Activated T-cell treated with anti-CD3 and anti-CD28 coated beads for 4 hours (primary cell): Measurements from ENCODE around the gene JPH3.

Source experiments
- DNase-seq: peaks from one replicate; pipeline ENCODE4 v3.0.0-alpha.2; 2020

The JPH3 gene

DNA sequence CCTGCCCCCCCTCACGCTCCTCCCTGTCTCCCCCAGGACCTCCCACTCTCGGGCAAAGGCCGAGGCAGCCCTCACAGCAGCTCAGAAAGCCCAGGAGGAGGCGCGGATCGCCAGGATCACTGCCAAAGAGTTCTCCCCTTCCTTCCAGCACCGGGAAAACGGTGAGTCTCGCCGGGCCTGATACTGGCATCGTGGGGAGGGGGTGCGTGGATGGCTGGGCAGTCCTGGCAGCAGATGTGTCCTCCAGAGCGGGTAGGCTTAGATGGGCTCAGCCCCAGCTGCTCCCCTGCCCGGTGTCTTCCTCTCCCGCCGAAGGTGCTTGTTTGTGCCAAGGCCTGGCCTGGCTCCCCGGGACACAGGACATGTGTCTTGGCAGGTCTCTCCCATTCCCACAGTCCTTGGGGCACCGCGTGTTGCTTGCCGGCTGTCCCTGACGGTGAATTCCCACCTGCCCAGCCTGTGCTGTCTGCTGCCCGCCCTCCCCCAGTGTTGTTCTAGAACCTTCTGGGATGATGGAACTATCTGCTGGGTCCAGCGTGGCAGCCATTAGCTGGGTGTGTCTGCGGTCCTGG, 81.9 kb downstream of the JPH3 start:
- DNase-seq, result no peak

DNA sequence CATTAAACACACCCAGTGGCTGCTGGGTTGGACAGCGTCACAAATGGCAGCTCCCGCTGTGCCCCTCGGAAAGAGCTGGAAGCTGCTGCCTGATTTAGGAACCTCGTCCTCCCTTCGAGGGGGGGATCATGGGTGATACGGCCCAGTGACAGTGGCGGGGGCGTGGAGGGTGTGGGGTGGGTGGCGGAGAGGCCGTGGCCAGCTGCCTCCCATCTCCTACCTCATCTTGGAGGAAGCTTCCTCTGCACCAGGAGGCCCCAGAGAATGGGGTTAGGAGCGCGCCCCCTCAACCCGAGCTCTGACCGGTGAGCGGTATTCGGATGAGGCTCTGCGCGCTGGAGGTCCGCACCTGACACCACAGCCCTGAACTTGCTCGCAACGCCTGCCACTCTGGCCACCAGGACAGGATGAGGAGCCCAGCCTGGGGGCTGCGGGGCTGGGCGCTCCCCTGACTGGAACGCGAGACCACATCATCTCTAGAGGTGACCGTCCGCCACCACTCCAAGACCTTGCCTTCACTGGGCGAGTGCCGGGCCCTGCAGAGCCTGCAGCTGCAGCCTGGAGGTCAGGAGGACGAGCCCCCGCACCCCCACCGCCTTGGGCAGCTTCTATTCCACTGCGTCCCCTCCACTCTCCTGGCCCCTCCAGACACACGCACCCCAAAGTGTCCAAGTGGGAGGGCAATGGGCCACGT, 82.5 kb downstream of the JPH3 start:
- no peak for DNase-seq

DNA sequence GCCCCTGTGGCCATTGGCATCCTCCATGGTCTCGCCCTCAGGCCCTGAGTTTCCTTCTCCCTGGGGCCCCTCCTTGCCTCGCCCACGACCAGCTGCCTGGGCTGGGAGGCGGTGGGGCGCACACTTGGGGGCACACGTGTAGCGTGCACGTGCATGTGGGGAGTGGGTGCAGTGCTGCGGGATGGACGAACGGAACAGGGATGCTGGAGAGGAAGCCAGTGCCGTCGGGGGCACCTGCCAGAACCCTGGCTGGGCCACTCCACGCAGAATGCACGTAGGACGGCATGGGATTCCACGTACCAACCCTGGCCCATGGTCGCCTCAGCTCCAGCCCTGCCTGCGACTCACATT, 83.1 kb downstream of the JPH3 start:
- DNase-seq, result no peak

DNA sequence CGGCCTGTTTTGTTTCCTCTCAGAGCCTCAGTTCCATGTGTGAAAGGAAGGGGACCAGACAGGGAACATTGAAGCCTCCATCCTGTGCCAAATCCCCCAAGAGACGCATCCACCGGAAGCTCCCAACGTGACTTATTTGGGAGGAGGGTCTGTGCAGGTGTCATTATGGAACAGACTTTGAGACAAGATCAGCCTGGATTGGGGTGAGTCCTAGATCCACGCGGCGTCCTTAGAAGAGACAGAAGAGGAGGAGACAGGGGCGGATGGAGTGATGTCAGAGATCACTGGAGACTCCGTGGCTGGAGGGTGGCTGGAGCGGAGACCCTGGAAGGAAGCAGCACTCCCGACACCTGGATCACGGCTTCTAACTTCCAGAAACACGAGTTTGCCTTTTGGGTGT, 83.5 kb downstream of the JPH3 start:
- DNase-seq, result no peak

DNA sequence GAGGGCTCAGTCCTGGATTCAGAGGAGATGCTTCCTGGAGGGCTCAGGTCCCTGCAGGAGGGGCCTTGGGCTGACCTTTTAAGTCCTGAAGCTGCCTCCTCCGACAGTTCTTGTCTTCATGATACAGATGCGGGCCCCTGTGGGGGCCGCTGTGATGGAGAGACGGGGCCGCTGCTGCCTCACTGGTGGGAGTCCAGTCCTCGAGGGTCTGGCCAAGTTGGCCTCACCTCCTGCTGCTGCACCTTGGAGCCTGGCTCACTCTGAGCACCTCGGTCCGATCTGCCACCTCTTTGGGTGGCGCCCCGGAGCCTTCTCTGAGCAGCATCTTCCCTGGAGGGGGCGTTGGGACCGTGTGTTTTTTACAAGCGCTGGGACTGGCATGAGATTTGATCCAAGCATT, 84.4 kb downstream of the JPH3 start:
- no peak for DNase-seq

DNA sequence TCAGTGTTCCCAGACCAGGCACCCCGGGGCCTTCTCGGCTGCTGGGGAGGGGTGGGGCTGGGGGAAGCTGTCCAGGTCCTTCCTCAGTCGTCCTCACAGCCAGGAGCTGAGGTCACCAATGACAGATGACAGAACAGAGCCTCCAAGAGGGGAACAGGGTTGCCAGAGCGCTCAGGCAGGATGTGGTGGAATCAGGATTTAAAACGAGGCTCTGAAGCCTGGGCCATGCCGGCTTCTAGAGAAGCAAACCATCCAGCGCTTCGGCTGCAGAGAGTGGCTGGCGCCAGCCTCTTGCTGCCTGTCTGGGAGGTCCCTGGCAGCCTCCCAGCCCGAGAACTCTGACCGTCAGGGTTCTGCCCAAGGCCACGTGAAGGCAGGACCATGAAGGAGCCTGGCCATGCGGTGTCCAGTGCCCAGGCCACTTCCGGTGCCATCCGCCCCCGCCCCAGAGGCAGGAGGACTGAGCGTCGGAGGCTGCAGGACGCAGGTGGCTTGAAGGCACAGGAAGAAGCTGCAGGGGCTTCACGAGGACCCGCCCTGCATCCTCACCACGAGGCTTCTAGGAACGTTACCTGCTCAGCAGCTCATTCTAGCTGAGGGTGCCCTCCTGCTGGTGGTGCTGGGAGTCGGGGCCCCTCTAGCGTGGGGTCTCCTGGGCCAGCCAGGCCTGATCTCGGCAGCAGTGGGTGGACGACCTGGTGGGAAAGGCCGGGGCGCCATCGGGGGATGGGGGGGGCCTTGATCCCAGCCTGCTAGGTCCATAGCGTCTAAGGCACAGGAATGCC, 85.0 kb downstream of the JPH3 start:
- no peak for DNase-seq

DNA sequence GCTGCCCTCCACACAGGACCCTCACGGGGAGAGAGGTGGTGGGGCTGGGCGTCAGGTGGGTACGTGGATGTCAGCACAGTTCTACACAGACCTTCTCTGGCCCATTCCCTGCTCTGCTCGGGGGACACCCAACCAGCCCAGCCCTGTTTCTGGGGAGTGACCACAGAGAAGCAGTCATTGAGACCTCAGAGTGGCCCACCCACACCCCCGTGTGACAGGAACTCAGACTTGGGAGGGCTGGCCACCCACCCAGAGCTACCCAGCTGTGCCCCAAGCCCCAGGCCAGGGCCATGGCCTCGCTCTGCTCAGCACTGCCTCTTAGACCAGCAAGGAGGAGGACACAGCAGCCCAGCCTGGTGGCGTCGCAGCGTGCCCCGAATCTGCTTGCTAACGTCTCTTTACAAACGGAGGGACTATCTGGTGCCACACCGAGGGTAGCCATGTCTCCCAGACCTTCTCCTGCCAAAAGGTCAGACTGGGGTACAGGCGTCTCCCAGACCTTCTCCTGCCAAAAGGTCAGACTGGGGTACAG, 85.8 kb downstream of the JPH3 start:
- no peak for DNase-seq

DNA sequence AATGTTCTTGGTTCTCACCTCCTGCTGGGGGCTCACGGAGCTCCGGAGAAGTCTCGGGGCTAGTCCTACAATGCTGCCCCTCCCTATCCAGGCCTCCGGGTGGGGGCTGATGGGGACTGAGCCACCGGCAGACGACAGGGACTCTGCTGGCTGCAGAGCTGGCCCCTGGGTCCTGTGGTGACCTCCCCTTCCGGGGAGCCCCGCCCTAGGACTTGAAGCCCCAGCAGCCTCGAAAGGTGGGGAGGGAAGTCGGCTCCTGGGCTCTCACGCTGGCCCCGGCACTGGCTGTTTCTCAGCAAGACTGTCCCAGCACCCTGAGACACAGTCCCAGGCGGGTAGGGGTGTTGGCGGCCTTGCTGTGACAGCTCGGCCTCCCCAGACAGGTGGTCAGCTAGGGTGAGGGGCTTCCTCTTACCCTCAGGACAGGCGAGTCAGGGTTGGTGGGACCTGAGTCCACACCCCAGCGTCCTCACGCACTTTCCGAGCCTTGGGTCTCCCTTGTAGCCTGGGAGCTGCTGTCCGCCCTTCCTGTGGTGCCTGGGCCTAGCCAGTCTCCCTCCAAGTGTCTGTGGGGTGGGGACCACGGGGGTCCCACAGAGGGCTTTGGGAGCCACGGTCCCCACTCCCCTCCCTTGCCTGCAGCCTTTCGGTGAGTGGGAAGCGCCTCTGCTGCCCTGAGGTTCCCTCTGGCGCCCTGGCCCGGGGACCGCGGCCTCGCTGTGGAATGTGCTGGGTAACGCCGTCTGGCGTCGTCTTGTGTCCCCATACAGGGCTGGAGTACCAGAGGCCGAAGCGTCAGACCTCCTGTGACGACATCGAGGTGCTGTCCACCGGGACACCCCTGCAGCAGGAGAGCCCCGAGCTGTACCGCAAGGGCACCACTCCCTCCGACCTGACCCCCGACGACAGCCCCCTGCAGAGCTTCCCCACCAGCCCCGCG, 86.8 kb downstream of the JPH3 start:
- DNase-seq, result no peak

DNA sequence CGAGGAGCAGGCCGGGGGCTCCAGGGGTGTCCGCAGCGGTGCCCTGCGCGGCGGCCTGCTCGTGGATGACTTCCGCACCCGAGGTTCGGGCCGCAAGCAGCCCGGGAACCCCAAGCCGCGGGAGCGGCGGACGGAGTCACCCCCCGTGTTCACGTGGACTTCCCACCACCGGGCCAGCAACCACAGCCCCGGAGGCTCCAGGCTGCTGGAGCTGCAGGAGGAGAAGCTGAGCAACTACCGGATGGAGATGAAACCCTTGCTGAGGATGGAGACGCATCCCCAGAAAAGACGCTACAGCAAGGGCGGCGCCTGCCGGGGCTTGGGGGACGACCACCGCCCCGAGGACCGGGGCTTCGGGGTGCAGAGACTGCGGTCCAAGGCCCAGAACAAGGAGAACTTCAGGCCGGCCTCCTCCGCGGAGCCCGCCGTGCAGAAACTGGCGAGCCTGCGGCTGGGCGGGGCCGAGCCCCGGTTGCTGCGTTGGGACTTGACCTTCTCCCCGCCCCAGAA, 87.7 kb downstream of the JPH3 start:
- DNase-seq, result no peak

DNA sequence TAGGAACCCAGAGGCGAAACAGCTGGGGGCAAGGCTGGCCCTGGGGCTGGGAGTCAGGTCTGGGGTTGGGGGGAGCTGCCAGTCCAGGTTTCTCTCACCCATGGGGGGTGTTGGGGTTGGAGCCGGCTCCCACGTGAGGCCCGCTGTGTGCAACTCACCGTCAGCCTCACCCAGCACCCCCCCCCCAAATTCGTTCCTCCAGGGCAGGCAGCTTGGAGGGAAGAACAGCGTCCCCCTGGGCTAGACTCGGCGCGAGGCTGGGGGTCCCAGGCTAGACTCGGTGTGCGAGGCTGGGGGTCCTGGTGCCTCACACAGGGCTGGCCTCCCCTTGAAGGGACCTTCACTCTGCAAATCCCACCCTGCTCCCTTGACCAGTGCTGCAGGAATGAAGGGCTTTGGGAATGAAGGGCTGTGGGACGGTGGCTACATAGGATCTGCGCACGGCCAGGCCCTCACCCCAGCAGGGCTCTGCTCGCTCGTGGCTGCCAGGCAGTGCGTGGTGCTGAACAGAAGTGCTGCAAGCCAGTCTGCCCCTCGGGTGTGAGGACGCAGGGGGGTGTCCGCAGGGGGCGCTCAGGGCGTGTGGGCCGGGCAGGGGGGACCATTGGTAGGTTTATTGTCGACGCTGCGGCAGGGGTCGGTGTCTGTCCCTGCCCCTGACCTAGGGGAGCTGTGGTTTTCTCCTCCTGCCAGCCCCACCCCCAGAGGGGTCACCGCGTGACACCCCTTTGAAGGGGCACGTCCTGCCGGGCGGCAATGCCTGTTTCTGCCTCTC, 88.8 kb downstream of the JPH3 start:
- DNase-seq, result no peak

DNA sequence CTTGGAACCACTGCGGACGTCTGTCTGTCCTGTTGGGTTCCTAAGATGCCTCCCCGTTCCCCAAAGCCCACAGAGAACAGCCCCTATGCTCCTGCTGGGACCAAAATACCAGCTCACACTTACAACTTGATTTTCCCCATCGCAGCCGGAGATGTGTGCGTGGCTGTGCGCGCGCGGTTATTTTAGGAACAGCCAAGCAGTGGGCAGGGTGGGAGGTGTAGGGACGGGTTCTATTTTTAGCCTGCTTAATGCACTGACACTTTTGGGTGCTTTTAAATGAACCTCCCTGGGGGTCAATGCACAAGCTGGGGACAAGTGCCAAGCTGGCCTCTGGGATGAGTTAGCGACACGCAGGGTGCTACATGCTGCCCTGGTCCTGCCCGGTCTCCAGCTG, 89.4 kb downstream of the JPH3 start:
- no peak for DNase-seq

DNA sequence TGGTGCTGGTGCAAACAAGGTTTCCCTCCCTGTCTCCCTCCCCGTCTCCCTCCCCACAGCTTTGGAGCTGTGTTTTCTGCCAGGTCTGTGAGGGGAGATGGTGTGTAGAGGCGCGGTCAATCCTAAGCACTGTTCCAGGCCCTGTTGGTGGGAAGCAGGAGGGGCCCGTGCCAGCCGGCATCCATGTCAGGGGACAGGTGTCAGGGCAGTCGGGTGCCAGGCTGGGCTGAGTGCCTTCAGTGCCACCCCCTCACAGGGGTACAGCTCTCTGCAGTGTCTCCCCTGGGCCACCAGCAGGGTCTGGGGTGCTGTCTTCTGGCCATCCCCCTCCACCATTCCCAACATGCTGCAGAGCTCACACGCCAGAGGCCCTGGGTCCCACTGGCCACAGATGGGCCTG, 89.9 kb downstream of the JPH3 start:
- no peak for DNase-seq

DNA sequence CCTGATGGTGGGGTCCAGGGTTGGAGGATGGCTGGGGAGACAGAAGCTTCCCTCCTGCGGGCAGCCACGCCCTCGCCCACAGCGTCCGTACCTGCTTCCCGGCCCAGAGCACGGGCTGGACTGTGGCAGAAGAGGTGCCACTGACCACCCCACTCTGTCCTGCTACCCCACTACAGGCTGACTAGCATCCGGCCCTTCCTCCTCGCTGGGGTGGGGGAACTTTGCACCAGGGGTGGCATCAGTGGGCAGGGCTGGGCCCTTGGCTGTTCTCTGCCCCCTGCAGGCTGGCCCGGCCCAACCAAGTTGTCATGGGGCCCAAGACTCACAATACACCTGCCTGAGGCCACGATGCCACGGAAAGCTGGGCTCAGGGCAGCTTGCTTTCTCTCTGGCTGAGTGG, 90.4 kb downstream of the JPH3 start:
- no peak for DNase-seq

DNA sequence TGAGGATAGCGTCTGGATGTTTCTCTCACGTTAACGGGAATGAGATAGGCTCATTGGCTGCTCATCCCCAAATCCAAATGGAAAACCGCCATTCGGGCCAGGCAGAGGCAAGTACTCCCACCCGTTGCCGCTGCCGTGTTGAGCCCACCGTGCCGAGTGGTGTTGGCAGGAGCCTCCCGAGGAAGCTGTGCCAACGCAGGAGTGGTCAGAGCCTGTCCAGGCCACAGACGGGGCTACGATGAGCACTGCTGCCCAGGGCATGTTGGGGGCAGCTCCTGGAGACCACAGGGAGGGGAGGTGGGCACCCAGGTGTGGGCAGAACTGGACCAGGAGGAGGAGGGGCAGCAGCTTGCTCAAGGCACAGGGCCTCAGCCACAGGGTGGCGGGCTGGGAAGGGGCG, 91.5 kb downstream of the JPH3 start:
- DNase-seq, result no peak

DNA sequence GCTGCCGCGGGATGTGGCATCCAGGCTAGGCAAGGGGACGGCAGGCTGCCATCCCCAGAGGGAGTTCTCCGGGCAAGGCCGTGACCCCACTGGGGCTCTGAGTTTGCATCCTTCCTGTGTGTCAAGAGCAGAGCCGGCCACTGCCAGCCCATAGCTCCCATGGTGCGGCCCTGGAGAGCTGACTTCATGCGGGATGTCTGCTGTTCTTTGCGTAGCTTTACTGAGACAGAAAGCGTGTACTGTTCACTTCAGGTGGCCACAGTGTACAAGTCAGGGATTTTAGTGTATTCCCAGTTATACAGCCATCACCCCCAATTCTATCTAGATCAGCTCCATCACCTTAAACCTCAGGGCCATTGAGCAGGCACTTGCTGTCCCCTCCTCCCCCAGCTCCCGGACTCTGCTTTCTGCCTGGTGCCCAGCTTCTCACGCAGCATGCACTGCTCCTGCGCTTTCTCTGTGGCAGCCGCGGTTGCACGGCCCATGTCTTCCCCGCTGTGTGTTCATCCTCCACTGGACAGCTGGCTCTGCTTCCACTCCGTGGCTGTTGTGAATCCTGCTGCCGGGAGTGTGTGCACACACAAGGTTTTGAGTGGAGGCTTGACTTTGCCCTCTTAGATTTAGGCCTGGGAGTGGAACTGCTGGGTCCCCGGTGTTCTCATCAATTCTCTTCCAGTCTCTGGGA, 92.3 kb downstream of the JPH3 start:
- no peak for DNase-seq

DNA sequence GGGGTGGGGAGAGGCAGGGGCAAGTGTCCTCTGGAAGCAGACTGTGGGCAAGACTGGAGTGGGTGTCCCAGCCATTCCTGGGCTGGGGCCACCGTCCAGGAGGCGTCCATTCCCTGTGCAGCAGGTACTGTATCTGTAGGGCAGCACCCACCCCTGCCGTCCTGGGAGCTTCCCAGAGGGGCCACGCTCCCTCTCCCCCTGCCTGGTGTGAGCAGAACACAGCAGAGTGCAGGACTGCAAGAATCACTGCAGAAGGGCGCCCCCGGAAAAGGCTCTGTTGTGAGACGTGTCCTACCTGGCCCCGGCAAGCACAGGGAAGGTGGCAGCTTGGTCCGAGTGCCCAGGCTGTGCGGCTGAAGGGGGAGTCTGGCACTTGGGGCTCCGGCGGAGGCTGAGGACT, 93.2 kb downstream of the JPH3 start:
- DNase-seq, result no peak

DNA sequence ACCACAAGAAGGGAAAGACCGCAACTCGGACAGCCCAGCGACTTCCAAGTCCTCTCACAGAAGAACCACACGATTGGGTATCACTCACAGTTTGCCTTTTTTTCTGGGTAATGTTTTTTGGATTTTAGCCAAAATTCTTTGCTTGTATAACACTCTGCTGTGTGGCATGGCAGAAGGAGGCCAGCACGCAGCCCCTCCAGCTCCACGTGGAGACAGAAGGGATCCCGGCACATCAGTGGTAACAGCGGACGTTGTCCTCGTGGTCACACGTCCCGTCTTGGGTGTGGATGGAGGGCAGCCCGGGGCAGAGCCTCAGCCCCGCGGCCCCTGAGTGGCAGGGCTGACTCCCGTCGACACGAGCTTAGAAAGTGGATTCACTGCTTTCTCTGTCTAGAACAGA, 94.4 kb downstream of the JPH3 start:
- no peak for DNase-seq

DNA sequence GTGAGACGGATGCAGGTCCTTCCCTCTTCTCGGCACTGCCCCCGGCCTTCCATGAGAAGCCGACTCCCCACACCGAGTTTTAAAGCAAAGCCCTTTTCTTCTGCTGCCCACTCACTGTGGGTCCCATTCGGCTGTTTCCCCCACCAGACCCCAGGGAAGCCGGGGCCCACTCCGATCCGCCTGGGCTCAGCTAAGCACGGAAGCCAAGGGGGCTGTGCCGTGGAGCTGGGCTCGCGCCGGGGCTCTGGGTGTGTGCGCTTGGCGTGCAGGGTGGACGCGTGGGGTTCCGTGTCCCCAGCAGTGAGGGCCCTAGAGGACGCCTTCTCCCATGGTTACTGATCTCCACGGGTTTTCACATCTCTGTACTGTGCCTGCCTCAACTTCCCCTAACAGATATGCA, 94.9 kb downstream of the JPH3 start:
- no peak for DNase-seq

DNA sequence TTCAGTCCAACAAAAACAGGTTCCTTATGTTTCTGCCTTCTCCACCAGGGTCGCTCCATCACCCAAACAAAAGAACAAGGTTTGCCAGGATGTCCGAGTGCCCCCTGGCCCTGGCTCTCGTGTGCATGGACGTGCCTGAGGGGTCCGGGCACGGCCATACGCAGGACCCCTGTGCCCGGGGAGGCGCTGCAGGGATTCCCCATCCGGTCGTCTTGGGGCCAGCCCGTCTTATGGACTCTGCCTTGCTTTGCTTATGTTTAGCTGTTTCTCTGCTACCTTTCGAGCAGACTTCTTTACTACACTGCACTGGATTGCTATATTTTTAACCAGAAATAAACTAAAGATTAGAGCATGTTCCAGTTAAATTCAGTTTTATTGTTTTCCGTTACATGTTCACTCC, 95.5 kb downstream of the JPH3 start:
- no peak for DNase-seq

DNA sequence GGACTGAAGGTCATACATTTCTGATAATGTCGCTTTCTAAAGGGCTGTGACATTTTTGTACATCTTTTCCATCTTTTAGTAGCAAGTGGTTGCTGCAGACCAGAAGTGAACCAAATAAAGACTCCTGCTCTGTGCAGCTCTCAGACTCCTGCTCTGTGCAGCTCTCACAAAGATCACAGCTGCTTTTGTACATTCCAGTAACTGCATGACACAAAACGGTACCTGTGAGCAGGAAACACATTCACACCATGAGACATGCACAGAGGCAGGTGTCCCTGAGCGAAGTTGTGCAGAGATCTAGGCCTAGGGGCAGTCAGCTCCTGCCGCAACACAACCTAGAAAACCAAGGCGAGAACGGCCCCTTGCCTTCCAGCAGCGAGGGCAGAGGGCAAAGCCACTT, 95.9 kb downstream of the JPH3 start:
- DNase-seq, result no peak

DNA sequence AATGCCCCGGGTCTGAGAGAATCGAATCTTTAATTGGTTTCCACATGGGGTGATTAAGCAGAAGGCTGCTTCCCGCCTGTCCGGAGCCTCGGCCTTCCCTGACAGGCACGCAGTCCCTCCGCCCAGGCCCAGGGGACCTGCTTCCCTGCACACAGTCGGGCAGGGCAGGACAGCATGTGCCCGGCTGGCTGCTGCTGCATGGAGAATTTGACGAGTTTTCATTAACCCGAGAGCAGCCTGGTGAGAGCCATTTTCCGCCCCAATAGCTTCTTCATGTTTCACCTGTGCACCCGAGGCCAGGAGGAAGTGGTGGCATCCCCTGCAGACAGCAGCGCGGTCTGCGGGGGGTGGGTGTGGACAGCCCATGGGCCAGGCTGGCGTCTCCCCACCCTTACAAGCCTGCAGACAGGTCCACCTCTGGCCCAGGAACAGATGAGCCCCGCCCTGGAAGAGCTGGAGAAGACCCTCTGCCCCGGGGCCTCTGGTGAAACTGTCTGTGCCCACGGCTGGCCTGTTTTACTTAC, 96.4 kb downstream of the JPH3 start:
- DNase-seq, result no peak
